Loucy (cell line): ENCODE data around the gene CLNK.

ENCODE experiments used
- H2AFZ ChIP-seq: fragments of 200-600 bp; sonication (generic); 2 replicates; pipeline ENCODE4 v1.6.0; 2016; ENCODE audit warnings: antibody characterized with exemption, mild to moderate bottlenecking, low read length, moderate library complexity
- H3F3A ChIP-seq: fragments of 200-600 bp; 2 replicates; pipeline ENCODE4 v1.6.0; 2016; ENCODE audit warnings: antibody characterized with exemption, low read depth, mild to moderate bottlenecking
- H3K27me3 ChIP-seq: fragments of 200-600 bp; sonication (generic); 2 replicates; pipeline ENCODE4 v1.6.1; 2014; ENCODE audit warnings: low read length, mild to moderate bottlenecking; ENCODE audit not compliant: insufficient read depth, poor library complexity, severe bottlenecking
- H3K36me3 ChIP-seq: fragments of 200-600 bp; sonication (generic); 2 replicates; pipeline ENCODE4 v1.6.1; 2016; ENCODE audit warnings: low read length; ENCODE audit not compliant: insufficient read depth
- H3K4me1 ChIP-seq: fragments of 200-600 bp; sonication (generic); 2 replicates; pipeline ENCODE4 v1.5.1; 2014; ENCODE audit warnings: low read length, mild to moderate bottlenecking; ENCODE audit not compliant: insufficient read depth, poor library complexity, severe bottlenecking
- H3K4me2 ChIP-seq: fragments of 200-600 bp; sonication (generic); 2 replicates; pipeline ENCODE4 v1.6.0; 2014; ENCODE audit warnings: antibody characterized with exemption, low read length, low read depth, mild to moderate bottlenecking; ENCODE audit not compliant: poor library complexity, severe bottlenecking
- H3K4me3 ChIP-seq: fragments of 200-600 bp; sonication (generic); 2 replicates; pipeline ENCODE4 v1.5.1; 2014; ENCODE audit warnings: low read length, mild to moderate bottlenecking, mixed read lengths; ENCODE audit not compliant: poor library complexity, severe bottlenecking
- H3K79me2 ChIP-seq: fragments of 200-600 bp; sonication (generic); 2 replicates; pipeline ENCODE4 v1.6.1; 2014; ENCODE audit warnings: low read length; ENCODE audit not compliant: insufficient read depth
- H3K9ac ChIP-seq: fragments of 200-600 bp; sonication (generic); 2 replicates; pipeline ENCODE4 v1.6.0; 2014; ENCODE audit warnings: mild to moderate bottlenecking, low read depth, low read length, moderate library complexity; ENCODE audit not compliant: poor library complexity, severe bottlenecking
- H3K9me2 ChIP-seq: fragments of 200-600 bp; sonication (generic); replicated peaks from 2 replicates; pipeline ENCODE4 v1.6.1; 2016; ENCODE audit warnings: low read depth, low read length, mixed read lengths
- H3K9me3 ChIP-seq: fragments of 200-600 bp; sonication (generic); 2 replicates; pipeline ENCODE4 v1.6.1; 2014; ENCODE audit warnings: mild to moderate bottlenecking, antibody characterized with exemption, low read length, low read depth; ENCODE audit not compliant: insufficient read depth
- H4K20me1 ChIP-seq: fragments of 200-600 bp; sonication (generic); 2 replicates; pipeline ENCODE4 v1.6.0; 2014; ENCODE audit warnings: antibody characterized with exemption, low read length, mild to moderate bottlenecking; ENCODE audit not compliant: insufficient read depth, poor library complexity, severe bottlenecking
- EZH2phosphoT487 ChIP-seq: fragments of 200-600 bp; IDR thresholded peaks from 2 replicates; pipeline ENCODE4 v1.6.1; 2018; ENCODE audit warnings: antibody characterized with exemption, mild to moderate bottlenecking, moderate library complexity, borderline replicate concordance
- TF ChIP-seq, protein P1 (sequence below): fragments of 200-600 bp; sonication (generic); conservative IDR thresholded peaks from 2 replicates; pipeline ENCODE4 v1.5.1; 2014; ENCODE audit warnings: mild to moderate bottlenecking, antibody characterized with exemption, low read length

Gene CLNK

GRCh38 chr4:10461850-10462400 lies 222.6 kb downstream of the CLNK start:
- Histone ChIP-seq H3K27me3 (no peaks in the 10 kb centered on the region), H3K4me3 (no peak overlapping the region), H3K9ac (no peak overlapping the region)

DNA sequence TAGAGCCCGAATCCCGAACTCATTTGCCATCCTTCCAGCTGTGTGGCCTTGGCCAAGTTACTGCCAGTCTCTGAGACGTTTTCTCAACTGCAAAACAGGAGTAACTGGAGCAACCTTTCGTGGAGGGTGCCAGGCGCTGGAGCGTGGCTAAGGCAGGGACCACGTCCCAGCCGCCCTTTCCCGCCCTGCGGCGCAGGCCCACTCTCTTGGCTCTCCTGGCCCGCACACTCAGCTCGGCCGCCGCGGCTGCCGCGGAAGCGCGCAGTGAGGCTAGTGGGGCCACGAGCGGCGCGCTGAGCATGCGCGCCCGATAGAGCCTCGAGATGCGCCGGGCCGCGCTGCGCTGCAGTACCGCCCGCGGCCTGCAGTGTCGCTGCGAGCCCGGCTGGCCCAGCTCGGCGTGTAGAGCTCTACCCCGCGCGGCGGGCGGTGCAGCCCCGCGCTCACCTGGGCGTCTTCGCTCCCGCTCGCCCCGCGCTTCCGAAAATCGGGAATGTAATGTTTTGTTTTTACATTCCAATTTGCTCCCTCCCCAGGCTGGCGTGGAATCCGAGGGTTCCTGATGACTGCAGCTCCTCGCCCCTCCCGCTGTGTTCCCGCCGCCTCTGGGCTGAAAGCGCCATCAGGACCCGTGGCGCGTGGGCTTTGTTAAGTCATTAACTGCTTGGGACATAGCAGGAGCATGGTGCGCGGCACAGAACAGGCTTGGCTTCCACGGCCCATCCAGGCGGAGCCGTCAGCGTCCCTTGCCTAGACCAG lies 223.3 kb downstream of the CLNK start:
- Histone ChIP-seq H3K9me3 (no peaks in the 10 kb centered on the region), H3K79me2 (peaks cover 4% of the 10 kb centered on the region), H2AFZ (no peak overlapping the region), H3K9me2 (no peaks in the 10 kb centered on the region), H3K4me2 (no peak overlapping the region), H3K4me3 (no peak overlapping the region), H3K36me3 (no peaks in the 10 kb centered on the region), H4K20me1 (peaks cover 3% of the 10 kb centered on the region), H3F3A (no peaks in the 10 kb centered on the region), H3K4me1 (peaks cover 9% of the 10 kb centered on the region), H3K27me3 (no peaks in the 10 kb centered on the region), H3K9ac (no peak overlapping the region)
- no peak for TF ChIP-seq EZH2phosphoT487
- TF ChIP-seq, protein P1, sequence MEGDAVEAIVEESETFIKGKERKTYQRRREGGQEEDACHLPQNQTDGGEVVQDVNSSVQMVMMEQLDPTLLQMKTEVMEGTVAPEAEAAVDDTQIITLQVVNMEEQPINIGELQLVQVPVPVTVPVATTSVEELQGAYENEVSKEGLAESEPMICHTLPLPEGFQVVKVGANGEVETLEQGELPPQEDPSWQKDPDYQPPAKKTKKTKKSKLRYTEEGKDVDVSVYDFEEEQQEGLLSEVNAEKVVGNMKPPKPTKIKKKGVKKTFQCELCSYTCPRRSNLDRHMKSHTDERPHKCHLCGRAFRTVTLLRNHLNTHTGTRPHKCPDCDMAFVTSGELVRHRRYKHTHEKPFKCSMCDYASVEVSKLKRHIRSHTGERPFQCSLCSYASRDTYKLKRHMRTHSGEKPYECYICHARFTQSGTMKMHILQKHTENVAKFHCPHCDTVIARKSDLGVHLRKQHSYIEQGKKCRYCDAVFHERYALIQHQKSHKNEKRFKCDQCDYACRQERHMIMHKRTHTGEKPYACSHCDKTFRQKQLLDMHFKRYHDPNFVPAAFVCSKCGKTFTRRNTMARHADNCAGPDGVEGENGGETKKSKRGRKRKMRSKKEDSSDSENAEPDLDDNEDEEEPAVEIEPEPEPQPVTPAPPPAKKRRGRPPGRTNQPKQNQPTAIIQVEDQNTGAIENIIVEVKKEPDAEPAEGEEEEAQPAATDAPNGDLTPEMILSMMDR = no peak; the same call in 1 of the 2 replicates

More at GRCh38 chr4:10461850-10462400, 222.6 kb downstream of the CLNK start:
- no peak overlapping the region for H2AFZ ChIP-seq
- peaks cover 7% of the 10 kb centered on the region for H3K4me1 ChIP-seq
- H3K79me2 ChIP-seq = no peaks in the 10 kb centered on the region
- no peaks in the 10 kb centered on the region for H4K20me1 ChIP-seq
- H3K4me2 ChIP-seq = no peak overlapping the region
- H3F3A ChIP-seq = no peaks in the 10 kb centered on the region
- H3K9me2 ChIP-seq = no peaks in the 10 kb centered on the region
- no peaks in the 10 kb centered on the region for H3K9me3 ChIP-seq
- no peaks in the 10 kb centered on the region for H3K36me3 ChIP-seq
- TF ChIP-seq, protein P1 = no peak
- TF ChIP-seq EZH2phosphoT487 = no peak

- H3K27me3 ChIP-seq = no peaks in the 10 kb centered on the region
- H3K36me3 ChIP-seq = no peaks in the 10 kb centered on the region
- no peak overlapping the region for H3K9ac ChIP-seq
- H3K9me3 ChIP-seq = no peaks in the 10 kb centered on the region
- peaks cover 12% of the 10 kb centered on the region for H3K79me2 ChIP-seq
- no peak for TF ChIP-seq EZH2phosphoT487
- TF ChIP-seq, protein P1 = no peak
- H3K4me3 ChIP-seq = no peak overlapping the region
- no peaks in the 10 kb centered on the region for H3K9me2 ChIP-seq
- no peaks in the 10 kb centered on the region for H3F3A ChIP-seq
- H4K20me1 ChIP-seq = peaks cover 7% of the 10 kb centered on the region
- H3K4me1 ChIP-seq = peaks cover 16% of the 10 kb centered on the region
- no peak overlapping the region for H3K4me2 ChIP-seq
- H2AFZ ChIP-seq = no peak overlapping the region
Measured at GRCh38 chr4:10460313-10461047, 224.1 kb downstream of the CLNK start.
